Transverse colon (tissue), 4 donors: Measurements from ENCODE around the gene ZMAT2. TPM values are rescaled to one million over a fixed set of nuclear protein-coding genes. Genes with fewer than 3 reads are reported as not detected.
"Not testable (repeated sequence)": the region's sequence is repeated elsewhere in the genome, so short reads cannot be mapped to it uniquely, and the experiment has no call there.

Experiments used
- DNase-seq: peaks from one replicate; pipeline ENCODE4 v3.0.0-alpha.2; 2019
- H3K27ac ChIP-seq, 4 donors: fragments of 200-600 bp; sonication (generic); 2 replicates each; pipeline ENCODE4 v1.5.1; 2016 to 2018; ENCODE audit warnings: inconsistent platforms in 4 of 4
- H3K27me3 ChIP-seq: fragments of 200-600 bp; sonication (generic); 2 replicates; pipeline ENCODE4 v1.5.1; 2017; ENCODE audit warnings: inconsistent platforms
- H3K36me3 ChIP-seq, 4 donors: fragments of 200-600 bp; sonication (generic); 2 replicates each; pipeline ENCODE4 v1.5.1; 2017 to 2019; ENCODE audit warnings: inconsistent platforms in 4 of 4
- H3K4me1 ChIP-seq, 4 donors: fragments of 200-600 bp; sonication (generic); 2 replicates each; pipeline ENCODE4 v1.5.1; 2017 to 2020; ENCODE audit warnings: inconsistent platforms in 4 of 4
- H3K4me3 ChIP-seq, 4 donors: fragments of 200-600 bp; sonication (generic); 1 replicate in 1 of 4; 2 replicates in 3 of 4; pipeline versions ENCODE4 v1.5.1 to v1.6.1; 2017 to 2019; ENCODE audit warnings: inconsistent platforms in 4 of 4
- H3K9me3 ChIP-seq, 2 donors: fragments of 200-600 bp; sonication (generic); 2 replicates each; pipeline ENCODE4 v1.5.1; 2017 to 2019; ENCODE audit warnings: inconsistent platforms in 2 of 2
- CTCF ChIP-seq, 5 experiments: fragments of 200-600 bp in 3 of 5; fragments of 450-650 bp in 2 of 5; sonication (generic) in 3 of 5; IDR thresholded peaks; 1 replicate in 2 of 5; 2 replicates in 3 of 5; pipeline ENCODE4 v1.5.1; 2016 to 2017; ENCODE audit warnings: antibody characterized with exemption in 5 of 5, inconsistent platforms in 3 of 5, mild to moderate bottlenecking in 2 of 5, moderate library complexity in 1 of 5
- EP300 ChIP-seq: sonication (generic); formaldehyde crosslinking; IDR thresholded peaks from one replicate; pipeline ENCODE4 v1.6.1; 2017; ENCODE audit warnings: antibody characterized with exemption, low read depth
- POLR2A ChIP-seq: fragments of 450-650 bp; IDR thresholded peaks from one replicate; pipeline ENCODE4 v1.6.1; 2016; ENCODE audit warnings: antibody characterized with exemption, mild to moderate bottlenecking, moderate library complexity
- POLR2AphosphoS5 ChIP-seq, 3 donors: sonication (generic); formaldehyde crosslinking; IDR thresholded peaks; one replicate each; pipeline ENCODE4 v1.6.1; 2016; ENCODE audit warnings: antibody characterized with exemption in 3 of 3
- WGBS, 2 donors: methylation state at CpG; one replicate each; pipeline ENCODE4 v1.1.5; 2018; ENCODE audit warnings: low coverage in 1 of 2; 5-methylcytosine and 5-hydroxymethylcytosine counted together
- in situ Hi-C, 4 donors: fragments of 200-750 bp; cut with MboI; loops; one replicate each; pipeline versions ENCODE4 v1.15.0 to v1.15.1; 2017; ENCODE audit warnings: low sequenced_read_pairs in 3 of 4, low pct_ligation_motif_present in 1 of 4, low pct_unique_long_range_greater_than_20kb in 1 of 4
- intact Hi-C: fragments of 100-400 bp; cut with DNase I; formaldehyde crosslinking; loops from one replicate; pipeline ENCODE4 v1.15.1; 2023; ENCODE audit warnings: low total_unique reads
- total RNA-seq, 4 donors: library from RNA; depleted of rRNA; stranded (reverse); fragments of >200 nt; gene quantifications; one replicate each; pipeline ENCODE4 v1.1.0, GENCODE V29; 2016

The ZMAT2 gene
- total RNA-seq, 4 donors from 2014 or later = 6.7 to 41.3 (median 23.1) TPM

GRCh38 chr5:140694276-140694675, 6.0 kb upstream of the ZMAT2 start:
- WGBS, 2 donors = 77 to 83% methylated on average over 2 to 5 of the region's 5 CpGs
- no peak overlapping the region for H3K4me3 ChIP-seq
- no peak for DNase-seq
- intact Hi-C loops (no loop called here), in situ Hi-C loops (loop anchor here in 1 of 4 donors (25.0 kb wide), 1 partner anchor 282 kb away; the partner anchor contains the start of gene ANKHD1)
- H3K9me3 ChIP-seq = no peaks in the 10 kb centered on the region
- H3K27me3 ChIP-seq = no peaks in the 10 kb centered on the region
- peaks cover 0 to 52% (median 24%) of the 10 kb centered on the region in 4 donors for H3K36me3 ChIP-seq
- peaks cover 14 to 30% (median 16%) of the 10 kb centered on the region in 4 donors for H3K4me1 ChIP-seq
- no peak overlapping the region for H3K27ac ChIP-seq
- no peak for TF ChIP-seq POLR2AphosphoS5 (IDR thresholded peaks at IDR 0.05)
- no peak for TF ChIP-seq EP300
- no peak for TF ChIP-seq CTCF (IDR thresholded peaks at IDR 0.05)
- no peak for TF ChIP-seq POLR2A

GRCh38 chr5:140696891-140697492, 3.3 kb upstream of the ZMAT2 start:
- Histone ChIP-seq H3K9me3 (no peaks in the 10 kb centered on the region), H3K27me3 (no peaks in the 10 kb centered on the region), H3K4me3 (no peak overlapping the region), H3K4me1 (peaks cover 7 to 35% (median 17%) of the 10 kb centered on the region in 4 donors), H3K36me3 (peaks cover 0 to 54% (median 24%) of the 10 kb centered on the region in 4 donors), H3K27ac (no peak overlapping the region)
- intact Hi-C loops = no loop called here
- 98% methylated on average over 4 of the region's 4 CpGs; no CpG with 5 or more reads in 1 of the 2 donors for WGBS, 2 donors
- in situ Hi-C loops = loop anchor here in 1 of 4 donors (25.0 kb wide), 1 partner anchor 285 kb away; the partner anchor contains the start of gene ANKHD1
- TF ChIP-seq POLR2A = no peak
- DNase-seq = no peak

GRCh38 chr5:140707812-140708211, 7.6 kb downstream of the ZMAT2 start:
- Histone ChIP-seq H3K9me3 (no peaks in the 10 kb centered on the region), H3K36me3 (peaks cover 0 to 31% (median 14%) of the 10 kb centered on the region in 4 donors), H3K27ac (no peak overlapping the region), H3K4me1 (peaks cover 0 to 21% (median 11%) of the 10 kb centered on the region in 4 donors), H3K4me3 (no peak overlapping the region), H3K27me3 (no peaks in the 10 kb centered on the region)
- in situ Hi-C loops = loop anchor here in 1 of 4 donors (10.0 to 25.0 kb wide), 2 partner anchors 143 to 471 kb away; partner anchors contain the start of genes APBB3 and SLC35A4
- TF ChIP-seq POLR2A (no peak), EP300 (no peak), CTCF (IDR thresholded peaks at IDR 0.05) (no peak), POLR2AphosphoS5 (IDR thresholded peaks at IDR 0.05) (no peak)
- DNase-seq = no peak
- intact Hi-C loops = no loop called here
- 94 to 100% methylated on average over 2 to 4 of the region's 4 CpGs for WGBS, 2 donors

GRCh38 chr5:140708787-140709186, 8.5 kb downstream of the ZMAT2 start:
- H3K9me3 ChIP-seq, DNase-seq, H3K4me3 ChIP-seq, intact Hi-C loops, H3K27me3 ChIP-seq: not testable (repeated sequence)
- WGBS, 2 donors = 87 to 93% methylated on average over 3 to 9 of the region's 9 CpGs
- Histone ChIP-seq H3K36me3 (peaks cover 0 to 22% (median 10%) of the 10 kb centered on the region in 4 donors), H3K27ac (peak overlapping the region in 2 of 4 donors; percentile 88), H3K4me1 (peaks cover 0 to 21% (median 11%) of the 10 kb centered on the region in 4 donors)
- in situ Hi-C loops = loop anchor here in 1 of 4 donors (10.0 to 25.0 kb wide), 2 partner anchors 144 to 471 kb away; partner anchors contain the start of genes APBB3 and SLC35A4

GRCh38 chr5:140710899-140711552, 10.8 kb downstream of the ZMAT2 start:
- in situ Hi-C loops (loop anchor here in 2 of 4 donors (5.0 to 25.0 kb wide), 2 partner anchors 344 to 474 kb away; no protein-coding TSS in a partner anchor), intact Hi-C loops (no loop called here)
- Histone ChIP-seq H3K4me3 (peak overlapping the region; percentile 11 to 64 (median 39)), H3K4me1 (peaks cover 0 to 21% (median 11%) of the 10 kb centered on the region in 4 donors), H3K36me3 (peaks cover 0 to 5% (median 1%) of the 10 kb centered on the region in 4 donors), H3K27me3 (no peaks in the 10 kb centered on the region), H3K9me3 (no peaks in the 10 kb centered on the region), H3K27ac (peak overlapping the region; percentile 88 to 92 (median 89))
- 0 to 2% methylated on average over 20 to 27 of the region's 27 CpGs for WGBS, 2 donors
- TF ChIP-seq EP300 = no peak
- TF ChIP-seq POLR2AphosphoS5 (IDR thresholded peaks at IDR 0.05) = peak; percentile 59 to 84 (median 78)
- peak; percentile 69 for TF ChIP-seq POLR2A
- DNase-seq = peak; percentile 90
